HCT116 (cell line): ENCODE data around the gene DIS3L2. TPM values are rescaled to one million over a fixed set of nuclear protein-coding genes. Genes with fewer than 3 reads are reported as not detected.

ENCODE experiments used
- ATAC-seq: fragments of 200-7000 bp; cut with Tn5 transposase; 2 replicates; pipeline ENCODE4 v1.9.1; 2020; ENCODE audit warnings: mild to moderate bottlenecking, moderate library complexity
- Bru-seq: library from RNA; stranded (reverse); fragments of 400-500 nt; gene quantifications from one replicate; lab custom pipeline; 2021; lab: Mats Ljungman, UMichigan
- BruChase-seq, 2 experiments: library from RNA; stranded (reverse); fragments of 400-500 nt; gene quantifications; one replicate each; lab custom pipeline; 2021; lab: Mats Ljungman, UMichigan
- BruUV-seq: library from RNA; stranded (reverse); fragments of 400-500 nt; replicated peaks from 2 replicates; lab custom pipeline; 2021; lab: Mats Ljungman, UMichigan
- CTCF ChIA-PET: fragments of 300-600 bp; sonication (Branson Sonifier 250); formaldehyde crosslinking; loops from one replicate; lab custom pipeline; 2021; ENCODE audit warnings: antibody characterized with exemption; lab: Charles Lee
- POLR2A ChIA-PET: fragments of 300-600, 350-600 bp; sonication (Branson Sonifier 250); formaldehyde crosslinking; loops from one replicate; lab custom pipeline; 2021; ENCODE audit warnings: antibody characterized with exemption; lab: Charles Lee
- RAD21 ChIA-PET, 2 experiments: fragments of 300-600 bp; sonication (Branson Sonifier 250); formaldehyde crosslinking; loops; one replicate each; lab custom pipeline; 2023; ENCODE audit warnings: low total read pairs in 2 of 2; ENCODE audit not compliant: uncharacterized antibody in 2 of 2, unreplicated experiment in 2 of 2, low non-redundant PET in 1 of 2; lab: Charles Lee
- DNase-seq: peaks from one replicate; pipeline ENCODE4 v3.0.0-alpha.2; 2010; ENCODE audit warnings: low read depth, low spot score
- H2AFZ ChIP-seq: fragments of 200-600 bp; shearing (Covaris generic), sonication (generic); 2 replicates; pipeline ENCODE4 v1.6.1; 2017; ENCODE audit warnings: low read depth, mixed run types, mixed read lengths, antibody characterized with exemption, low read length; ENCODE audit not compliant: poor library complexity, severe bottlenecking
- H3K27ac ChIP-seq: 2 replicates; pipeline ENCODE4 v1.5.1; 2012; ENCODE audit warnings: low read depth, low read length
- H3K27me3 ChIP-seq: fragments of 200-600 bp; sonication (generic); 2 replicates; pipeline ENCODE4 v1.6.1; 2016; ENCODE audit warnings: mixed run types, low read length, mixed read lengths; ENCODE audit not compliant: insufficient read depth
- H3K36me3 ChIP-seq, 2 experiments: fragments of 200-500 bp in 1 of 2; fragments of 200-600 bp in 1 of 2; sonication (Bioruptor generic) in 1 of 2; sonication (generic) in 1 of 2; 2 replicates each; pipeline versions ENCODE4 v1.5.1 to v1.6.1; 2014 to 2016; ENCODE audit warnings: low read length in 2 of 2, inconsistent platforms in 1 of 2, mixed read lengths in 1 of 2, mixed run types in 1 of 2; ENCODE audit not compliant: insufficient read depth in 2 of 2, control insufficient read depth in 1 of 2
- H3K4me1 ChIP-seq, 2 experiments: fragments of 200-600 bp in 1 of 2; sonication (generic) in 1 of 2; 2 replicates each; pipeline versions ENCODE4 v1.5.1 to v1.6.1; 2012 to 2017; ENCODE audit warnings: low read length in 2 of 2, inconsistent platforms in 1 of 2, mild to moderate bottlenecking in 1 of 2, mixed read lengths in 1 of 2, mixed run types in 1 of 2, moderate library complexity in 1 of 2; ENCODE audit not compliant: insufficient read depth in 2 of 2, control insufficient read depth in 1 of 2
- H3K4me2 ChIP-seq: fragments of 200-600 bp; sonication (generic); 2 replicates; pipeline ENCODE4 v1.6.1; 2017; ENCODE audit warnings: mixed run types, low read length, mixed read lengths
- H3K4me3 ChIP-seq, 2 experiments: fragments of 200-600 bp in 1 of 2; sonication (generic) in 1 of 2; replicated peaks in 1 of 2; 2 replicates each; pipeline ENCODE4 v1.5.1; 2011 to 2016; ENCODE audit warnings: low read length in 2 of 2, control low read depth in 1 of 2, low read depth in 1 of 2, mild to moderate bottlenecking in 1 of 2, mixed read lengths in 1 of 2, mixed run types in 1 of 2
- H3K79me2 ChIP-seq: fragments of 200-600 bp; sonication (generic); 2 replicates; pipeline ENCODE4 v1.6.1; 2017; ENCODE audit warnings: mild to moderate bottlenecking, mixed run types, low read length, moderate library complexity, mixed read lengths; ENCODE audit not compliant: insufficient read depth
- H3K9ac ChIP-seq: fragments of 200-600 bp; sonication (generic); 2 replicates; pipeline ENCODE4 v1.6.1; 2016; ENCODE audit warnings: low read length, mixed read lengths
- H3K9me2 ChIP-seq: fragments of 200-600 bp; sonication (generic), shearing (Covaris generic); 2 replicates; pipeline ENCODE4 v1.6.1; 2017; ENCODE audit warnings: mixed run types, mild to moderate bottlenecking, moderate library complexity; ENCODE audit not compliant: insufficient read depth
- H3K9me3 ChIP-seq, 2 experiments: fragments of 200-500 bp in 1 of 2; fragments of 200-600 bp in 1 of 2; sonication (Bioruptor generic) in 1 of 2; sonication (generic) in 1 of 2; 2 replicates each; pipeline ENCODE4 v1.6.1; 2014 to 2017; ENCODE audit warnings: low read length in 2 of 2, mixed read lengths in 2 of 2, inconsistent platforms in 1 of 2, low read depth in 1 of 2, mild to moderate bottlenecking in 1 of 2, mixed run types in 1 of 2, moderate library complexity in 1 of 2; ENCODE audit not compliant: control insufficient read depth in 1 of 2, insufficient read depth in 1 of 2
- H4K20me1 ChIP-seq: fragments of 200-600 bp; sonication (generic), shearing (Covaris generic); 2 replicates; pipeline ENCODE4 v1.6.1; 2017; ENCODE audit warnings: mixed run types, mild to moderate bottlenecking, moderate library complexity; ENCODE audit not compliant: insufficient read depth
- CBX3 ChIP-seq: IDR thresholded peaks from 2 replicates; pipeline ENCODE4 v1.6.1; 2012; ENCODE audit warnings: low read depth
- EGR1 ChIP-seq: IDR thresholded peaks from 2 replicates; pipeline ENCODE4 v1.6.1; 2012; ENCODE audit warnings: low read depth
- EZH2phosphoT487 ChIP-seq: fragments of 200-600 bp; IDR thresholded peaks from 2 replicates; pipeline ENCODE4 v1.6.1; 2018; ENCODE audit warnings: antibody characterized with exemption, borderline replicate concordance
- FOSL1 ChIP-seq: IDR thresholded peaks from 2 replicates; pipeline ENCODE4 v1.6.1; 2012; ENCODE audit warnings: low read depth
- JUND ChIP-seq: IDR thresholded peaks from 2 replicates; pipeline ENCODE4 v1.6.1; 2012
- POLR2A ChIP-seq: IDR thresholded peaks from 2 replicates; pipeline ENCODE4 v1.7.0; 2011; ENCODE audit warnings: borderline replicate concordance; ENCODE audit not compliant: insufficient read depth, insufficient read length; ENCODE audit errors: extremely low read depth
- RAD21 ChIP-seq: IDR thresholded peaks from 2 replicates; pipeline ENCODE4 v1.6.1; 2012; ENCODE audit warnings: low read depth, mild to moderate bottlenecking
- SIN3A ChIP-seq: IDR thresholded peaks from 2 replicates; pipeline ENCODE4 v1.6.1; 2012; ENCODE audit warnings: low read depth
- SP1 ChIP-seq: IDR thresholded peaks from 2 replicates; pipeline ENCODE4 v1.6.1; 2012; ENCODE audit warnings: low read depth
- SRF ChIP-seq: IDR thresholded peaks from 2 replicates; pipeline ENCODE4 v1.6.1; 2012; ENCODE audit warnings: low read depth
- TCF7L2 ChIP-seq: IDR thresholded peaks from 2 replicates; pipeline ENCODE4 v1.7.0; 2011; ENCODE audit warnings: borderline replicate concordance, inconsistent platforms; ENCODE audit not compliant: insufficient read depth, insufficient read length; ENCODE audit errors: extremely low read depth
- YY1 ChIP-seq: IDR thresholded peaks from 2 replicates; pipeline ENCODE4 v1.6.1; 2011; ENCODE audit warnings: low read length, low read depth, moderate library complexity, mild to moderate bottlenecking; ENCODE audit not compliant: insufficient replicate concordance; ENCODE audit errors: extremely low read depth
- ZNF274 ChIP-seq: fragments of 200-500 bp; sonication (Bioruptor generic); IDR thresholded peaks from 2 replicates; pipeline ENCODE4 v1.6.1; 2014; ENCODE audit warnings: mild to moderate bottlenecking, low read depth, low read length, inconsistent platforms
- intact Hi-C: fragments of 100-400 bp; cut with micrococcal nuclease; formaldehyde crosslinking; loops from 2 replicates; pipeline ENCODE4 v1.10.0; 2022
- long read RNA-seq: library from polyadenylated mRNA; unstranded; transcript quantifications from one replicate; pipeline ENCODE4 v2.0.0, GENCODE V29; 2021; ENCODE audit not compliant: unreplicated experiment
- polyA plus RNA-seq: library from polyadenylated mRNA; unstranded; fragments of >200 nt; gene quantifications from 2 replicates; pipeline ENCODE4 v1.2.1, GENCODE V29; 2012; ENCODE audit warnings: missing spikeins
- total RNA-seq: library from RNA; stranded (reverse); gene quantifications from one replicate; pipeline ENCODE4 v1.2.1, GENCODE V29; 2021; ENCODE audit not compliant: unreplicated experiment
- TF ChIP-seq, protein P1 (sequence below), 3 experiments: fragments of 200-600 bp in 1 of 3; sonication (generic) in 1 of 3; IDR thresholded peaks in 2 of 3; conservative IDR thresholded peaks in 1 of 3; 2 replicates each; pipeline ENCODE4 v1.5.1; 2012 to 2017; ENCODE audit warnings: low read depth in 2 of 3, low read length in 2 of 3, antibody characterized with exemption in 1 of 3, borderline replicate concordance in 1 of 3, control low read depth in 1 of 3, mild to moderate bottlenecking in 1 of 3, mixed read lengths in 1 of 3, mixed run types in 1 of 3, moderate library complexity in 1 of 3; ENCODE audit not compliant: insufficient read depth in 1 of 3
- TF ChIP-seq, protein P2 (sequence below): IDR thresholded peaks from 2 replicates; pipeline ENCODE4 v1.6.1; 2012
- TF ChIP-seq, protein P3 (sequence below): IDR thresholded peaks from 2 replicates; pipeline ENCODE4 v1.6.1; 2012
- TF ChIP-seq, protein P4 (sequence below): IDR thresholded peaks from 2 replicates; pipeline ENCODE4 v1.6.1; 2011; ENCODE audit warnings: mild to moderate bottlenecking, low read length, moderate library complexity; ENCODE audit not compliant: insufficient replicate concordance; ENCODE audit errors: extremely low read depth

Gene DIS3L2, protein sequence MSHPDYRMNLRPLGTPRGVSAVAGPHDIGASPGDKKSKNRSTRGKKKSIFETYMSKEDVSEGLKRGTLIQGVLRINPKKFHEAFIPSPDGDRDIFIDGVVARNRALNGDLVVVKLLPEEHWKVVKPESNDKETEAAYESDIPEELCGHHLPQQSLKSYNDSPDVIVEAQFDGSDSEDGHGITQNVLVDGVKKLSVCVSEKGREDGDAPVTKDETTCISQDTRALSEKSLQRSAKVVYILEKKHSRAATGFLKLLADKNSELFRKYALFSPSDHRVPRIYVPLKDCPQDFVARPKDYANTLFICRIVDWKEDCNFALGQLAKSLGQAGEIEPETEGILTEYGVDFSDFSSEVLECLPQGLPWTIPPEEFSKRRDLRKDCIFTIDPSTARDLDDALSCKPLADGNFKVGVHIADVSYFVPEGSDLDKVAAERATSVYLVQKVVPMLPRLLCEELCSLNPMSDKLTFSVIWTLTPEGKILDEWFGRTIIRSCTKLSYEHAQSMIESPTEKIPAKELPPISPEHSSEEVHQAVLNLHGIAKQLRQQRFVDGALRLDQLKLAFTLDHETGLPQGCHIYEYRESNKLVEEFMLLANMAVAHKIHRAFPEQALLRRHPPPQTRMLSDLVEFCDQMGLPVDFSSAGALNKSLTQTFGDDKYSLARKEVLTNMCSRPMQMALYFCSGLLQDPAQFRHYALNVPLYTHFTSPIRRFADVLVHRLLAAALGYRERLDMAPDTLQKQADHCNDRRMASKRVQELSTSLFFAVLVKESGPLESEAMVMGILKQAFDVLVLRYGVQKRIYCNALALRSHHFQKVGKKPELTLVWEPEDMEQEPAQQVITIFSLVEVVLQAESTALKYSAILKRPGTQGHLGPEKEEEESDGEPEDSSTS
- 42.5 TPM for total RNA-seq
- polyA plus RNA-seq = 16.5 and 16.7 TPM in 2 replicates
- Bru-seq, nascent RNA = percentile 78 among the genes with signal in this experiment
- BruChase-seq, experiment 1, labeled RNA remaining after a 6-hour chase = percentile 58 among the genes with signal in this experiment
- percentile 60 among the genes with signal in this experiment for BruChase-seq, experiment 2, labeled RNA remaining after a 2-hour chase
- long read RNA-seq, transcript DIS3L2-202 (21 exons, 3,501 nt) = major isoform, 9 of 32 reads
- long read RNA-seq, partial matches to known transcripts = 18 of 32 reads
- long read RNA-seq, other reads (novel, unspliced or antisense) = 4 of 32 reads

DNA sequence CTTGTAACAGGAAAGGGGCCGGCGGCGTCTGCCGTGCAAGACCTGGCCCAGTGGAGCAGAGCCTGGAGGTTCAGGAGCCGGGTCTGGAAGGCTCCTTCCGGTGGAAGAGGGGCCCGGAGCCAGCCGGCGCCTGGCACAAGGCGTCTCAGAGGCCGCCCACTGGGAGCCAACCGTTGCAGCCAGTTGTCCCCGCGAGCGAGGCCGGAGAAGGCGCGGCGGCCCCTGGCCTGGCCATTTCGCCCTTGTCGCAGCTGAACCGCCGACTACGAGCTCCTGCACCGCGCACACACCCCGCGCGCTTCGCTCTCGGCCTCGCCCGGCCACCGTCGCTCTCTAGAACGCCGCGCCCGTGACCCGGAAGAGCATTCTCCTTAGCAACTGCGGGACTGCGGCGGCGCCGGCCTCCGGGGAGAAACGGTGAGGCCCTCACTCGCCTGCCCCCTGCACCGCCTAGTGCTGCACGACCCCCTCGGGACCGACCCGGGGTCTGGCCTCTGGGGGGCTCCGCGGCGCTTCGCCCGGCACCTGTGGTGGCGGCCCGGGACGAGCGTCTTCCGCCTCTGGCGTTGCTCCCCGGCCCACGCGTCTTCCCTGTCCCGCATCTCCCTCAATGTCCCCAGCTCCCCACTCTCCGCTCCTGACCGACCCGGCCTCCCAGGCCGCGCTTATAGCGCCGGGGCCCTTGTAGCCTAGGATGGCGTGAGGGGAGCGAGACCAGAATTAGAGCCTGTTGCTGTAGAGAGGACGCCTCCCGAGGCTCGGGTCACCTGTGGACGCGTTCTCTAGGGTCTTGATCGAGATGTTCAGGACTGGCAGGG lies at the start of gene DIS3L2:
Gene DIS3L2, plus strand, starts transcription at position 365 of the 818 bp plus-strand sequence. CDS start 53,215 bp downstream, outside the sequence.
- intact Hi-C loops = no loop called here
- CTCF ChIA-PET = no interaction called here
- TF ChIP-seq POLR2A = peak; percentile 85
- peak; percentile 31; the same call in 1 of the 2 replicates for TF ChIP-seq SP1
- no peak for TF ChIP-seq EZH2phosphoT487
- TF ChIP-seq, protein P1, sequence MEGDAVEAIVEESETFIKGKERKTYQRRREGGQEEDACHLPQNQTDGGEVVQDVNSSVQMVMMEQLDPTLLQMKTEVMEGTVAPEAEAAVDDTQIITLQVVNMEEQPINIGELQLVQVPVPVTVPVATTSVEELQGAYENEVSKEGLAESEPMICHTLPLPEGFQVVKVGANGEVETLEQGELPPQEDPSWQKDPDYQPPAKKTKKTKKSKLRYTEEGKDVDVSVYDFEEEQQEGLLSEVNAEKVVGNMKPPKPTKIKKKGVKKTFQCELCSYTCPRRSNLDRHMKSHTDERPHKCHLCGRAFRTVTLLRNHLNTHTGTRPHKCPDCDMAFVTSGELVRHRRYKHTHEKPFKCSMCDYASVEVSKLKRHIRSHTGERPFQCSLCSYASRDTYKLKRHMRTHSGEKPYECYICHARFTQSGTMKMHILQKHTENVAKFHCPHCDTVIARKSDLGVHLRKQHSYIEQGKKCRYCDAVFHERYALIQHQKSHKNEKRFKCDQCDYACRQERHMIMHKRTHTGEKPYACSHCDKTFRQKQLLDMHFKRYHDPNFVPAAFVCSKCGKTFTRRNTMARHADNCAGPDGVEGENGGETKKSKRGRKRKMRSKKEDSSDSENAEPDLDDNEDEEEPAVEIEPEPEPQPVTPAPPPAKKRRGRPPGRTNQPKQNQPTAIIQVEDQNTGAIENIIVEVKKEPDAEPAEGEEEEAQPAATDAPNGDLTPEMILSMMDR (IDR thresholded peaks at IDR 0.05 in 2 of 3, conservative IDR thresholded peaks at IDR 0.05 in 1 of 3; ENCODE audit: borderline replicate concordance in 1 of 3, insufficient read depth in 1 of 3, low read depth in 2 of 3, low read length in 2 of 3) = no peak
- TF ChIP-seq, protein P2, sequence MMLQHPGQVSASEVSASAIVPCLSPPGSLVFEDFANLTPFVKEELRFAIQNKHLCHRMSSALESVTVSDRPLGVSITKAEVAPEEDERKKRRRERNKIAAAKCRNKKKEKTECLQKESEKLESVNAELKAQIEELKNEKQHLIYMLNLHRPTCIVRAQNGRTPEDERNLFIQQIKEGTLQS = no peak
- no peak for TF ChIP-seq JUND
- peak; percentile 60; the same call in 1 of the 2 replicates for TF ChIP-seq CBX3
- TF ChIP-seq SRF = no peak
- TF ChIP-seq, protein P3, sequence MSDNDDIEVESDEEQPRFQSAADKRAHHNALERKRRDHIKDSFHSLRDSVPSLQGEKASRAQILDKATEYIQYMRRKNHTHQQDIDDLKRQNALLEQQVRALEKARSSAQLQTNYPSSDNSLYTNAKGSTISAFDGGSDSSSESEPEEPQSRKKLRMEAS = peak; percentile 69; the same call in 1 of the 2 replicates
- TF ChIP-seq RAD21 = no peak
- TF ChIP-seq EGR1 = peak; percentile 51; the same call in 1 of the 2 replicates
- peak; percentile 75 for TF ChIP-seq TCF7L2
- TF ChIP-seq FOSL1 = no peak
- no peak for TF ChIP-seq ZNF274
- TF ChIP-seq, protein P4, sequence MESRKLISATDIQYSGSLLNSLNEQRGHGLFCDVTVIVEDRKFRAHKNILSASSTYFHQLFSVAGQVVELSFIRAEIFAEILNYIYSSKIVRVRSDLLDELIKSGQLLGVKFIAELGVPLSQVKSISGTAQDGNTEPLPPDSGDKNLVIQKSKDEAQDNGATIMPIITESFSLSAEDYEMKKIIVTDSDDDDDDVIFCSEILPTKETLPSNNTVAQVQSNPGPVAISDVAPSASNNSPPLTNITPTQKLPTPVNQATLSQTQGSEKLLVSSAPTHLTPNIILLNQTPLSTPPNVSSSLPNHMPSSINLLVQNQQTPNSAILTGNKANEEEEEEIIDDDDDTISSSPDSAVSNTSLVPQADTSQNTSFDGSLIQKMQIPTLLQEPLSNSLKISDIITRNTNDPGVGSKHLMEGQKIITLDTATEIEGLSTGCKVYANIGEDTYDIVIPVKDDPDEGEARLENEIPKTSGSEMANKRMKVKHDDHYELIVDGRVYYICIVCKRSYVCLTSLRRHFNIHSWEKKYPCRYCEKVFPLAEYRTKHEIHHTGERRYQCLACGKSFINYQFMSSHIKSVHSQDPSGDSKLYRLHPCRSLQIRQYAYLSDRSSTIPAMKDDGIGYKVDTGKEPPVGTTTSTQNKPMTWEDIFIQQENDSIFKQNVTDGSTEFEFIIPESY = peak; percentile 49
- TF ChIP-seq SIN3A = peak; percentile 86
- TF ChIP-seq YY1 = peak; percentile 57

More for the DNA sequence above, at the start of gene DIS3L2:
- Histone ChIP-seq H3K4me1 (peaks cover 3 to 21% of the 10 kb centered on the region in 2 experiments; a peak in 3 of 4 replicates), H3K9ac (peak within 1 kb of the TSS; percentile 90), H3K79me2 (peaks cover 46% of the 10 kb centered on the region), H3K4me2 (peak within 1 kb of the TSS; percentile 88), H3K27ac (peak within 1 kb of the TSS; percentile 86), H3K36me3 (no peaks in the 10 kb centered on the region), H4K20me1 (no peaks in the 10 kb centered on the region), H2AFZ (peak within 1 kb of the TSS; percentile 56), H3K9me3 (no peaks in the 10 kb centered on the region; a peak in 1 of 4 replicates), H3K4me3 (peak within 1 kb of the TSS; percentile 98 to 99), H3K27me3 (no peaks in the 10 kb centered on the region), H3K9me2 (no peaks in the 10 kb centered on the region)
- RAD21 ChIA-PET = no interaction called here
- POLR2A ChIA-PET = interaction anchor here (1.0 kb wide), 1 partner anchor 19 kb away, joined by 3 read pairs; no protein-coding TSS in a partner anchor
- no TSS peak for BruUV-seq
- peak; percentile 88 for ATAC-seq
- DNase-seq = peak; percentile 63
